T-helper 2 cell treated with Interferon-gamma antibody and Interleukin-4, amounts not matched to agents 100 ng/mL and 5 ng/mL, for 36 hours (primary cell): ENCODE results near the gene RUVBL2. TPM values are rescaled to one million over a fixed set of nuclear protein-coding genes. Genes with fewer than 3 reads are reported as not detected.

Experiments used
- intact Hi-C: fragments of 100-400 bp; cut with micrococcal nuclease; formaldehyde crosslinking; loops from one replicate; pipeline ENCODE4 v1.15.1; 2023
- total RNA-seq: library from RNA; stranded (reverse); gene quantifications from 2 replicates; pipeline ENCODE4 v1.2.3, GENCODE V29; 2022

The RUVBL2 gene
- total RNA-seq, 1 donor from 2014 or later = 108 TPM

DNA sequence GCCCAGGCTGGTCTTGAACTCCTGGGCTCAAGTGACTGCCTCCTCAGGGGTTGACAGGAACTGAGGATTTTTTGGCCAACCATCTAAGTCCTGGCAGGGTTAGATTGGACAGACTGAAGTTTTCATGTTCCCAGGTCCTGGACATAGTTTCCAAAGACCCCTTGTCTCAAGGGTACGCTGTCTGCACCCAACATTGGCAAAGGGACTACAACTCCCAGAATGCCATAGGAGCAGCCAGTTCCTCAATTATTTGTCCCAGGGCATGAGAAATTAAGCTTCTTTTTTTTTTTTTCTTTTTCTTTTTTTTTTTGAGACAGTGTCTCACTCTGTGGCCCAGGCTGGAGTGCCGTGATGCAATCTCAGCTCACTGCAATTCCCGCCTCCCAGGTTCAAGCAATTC, 7.5 kb upstream of the RUVBL2 start:
- intact Hi-C loops = no loop called here

GRCh38 chr19:48987323-48987722, 6.4 kb upstream of the RUVBL2 start:
- intact Hi-C loops = no loop called here

DNA sequence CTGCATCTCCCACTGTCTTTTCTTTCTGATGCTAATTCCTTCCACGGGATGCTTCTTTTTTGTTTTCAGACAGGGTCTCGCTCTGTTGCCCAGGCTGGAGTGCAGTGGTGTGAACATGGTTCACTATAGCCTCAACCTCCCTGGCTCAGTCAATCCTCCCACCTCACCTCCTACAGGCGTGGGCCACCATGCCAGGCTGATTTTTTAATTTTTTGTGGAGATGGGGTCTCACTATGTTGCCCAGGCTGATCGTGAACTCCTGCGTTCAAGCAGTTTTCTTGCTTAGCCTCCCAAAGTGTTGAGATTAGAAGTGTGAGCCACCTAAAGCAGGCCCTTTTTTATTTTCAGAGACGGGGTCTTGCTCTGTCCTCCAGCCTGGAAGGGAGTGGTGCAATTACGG, 5.4 kb upstream of the RUVBL2 start:
- intact Hi-C loops = no loop called here

GRCh38 chr19:48988860-48989259, 4.8 kb upstream of the RUVBL2 start:
- intact Hi-C loops = no loop called here

DNA sequence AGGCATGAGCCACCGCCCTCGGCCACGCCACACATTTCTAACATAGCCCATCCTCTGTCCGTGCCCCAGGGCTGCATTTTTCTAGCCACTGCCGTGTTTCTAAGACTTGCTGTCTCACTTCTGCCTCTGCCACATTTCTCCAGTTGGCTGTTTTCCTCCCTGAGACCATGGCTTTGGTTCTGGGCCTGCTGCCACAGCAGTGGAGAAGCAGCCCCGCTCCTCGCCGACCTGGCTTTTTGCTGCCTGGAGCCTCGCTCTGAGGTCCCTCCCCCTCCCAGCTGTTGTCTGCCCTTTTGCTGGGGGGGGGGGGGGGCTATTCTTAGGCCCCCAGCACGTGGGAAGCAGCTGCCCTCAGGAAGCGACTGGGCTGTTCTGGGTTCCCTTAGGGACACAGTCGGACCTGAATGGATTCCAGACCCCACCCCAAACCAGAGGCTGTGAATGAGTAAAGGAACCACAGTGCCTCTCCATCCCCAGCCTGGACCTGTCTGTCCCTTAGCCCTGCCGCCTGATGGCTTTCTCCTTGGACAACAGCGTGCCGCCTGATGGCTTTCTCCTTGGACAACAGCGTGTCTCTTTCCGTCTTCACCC, 3.9 kb upstream of the RUVBL2 start:
- intact Hi-C loops = loop anchor here (10.0 kb wide), 2 partner anchors 155 to 485 kb away; partner anchors contain the start of gene FLT3LG

- intact Hi-C loops = loop anchor here (10.0 kb wide), 2 partner anchors 154 to 484 kb away; partner anchors contain the start of gene FLT3LG
Observed at GRCh38 chr19:48990400-48990799, 3.3 kb upstream of the RUVBL2 start.

- intact Hi-C loops = loop anchor here (10.0 kb wide), 2 partner anchors 154 to 484 kb away; partner anchors contain the start of gene FLT3LG
Observed at GRCh38 chr19:48991011-48991609, 2.6 kb upstream of the RUVBL2 start.

GRCh38 chr19:48991873-48992580, 1.7 kb upstream of the RUVBL2 start:
- intact Hi-C loops = loop anchor here (2.0 to 10.0 kb wide), 3 partner anchors 127 to 483 kb away; partner anchors contain the start of genes C19orf73, FLT3LG and PPFIA3

DNA sequence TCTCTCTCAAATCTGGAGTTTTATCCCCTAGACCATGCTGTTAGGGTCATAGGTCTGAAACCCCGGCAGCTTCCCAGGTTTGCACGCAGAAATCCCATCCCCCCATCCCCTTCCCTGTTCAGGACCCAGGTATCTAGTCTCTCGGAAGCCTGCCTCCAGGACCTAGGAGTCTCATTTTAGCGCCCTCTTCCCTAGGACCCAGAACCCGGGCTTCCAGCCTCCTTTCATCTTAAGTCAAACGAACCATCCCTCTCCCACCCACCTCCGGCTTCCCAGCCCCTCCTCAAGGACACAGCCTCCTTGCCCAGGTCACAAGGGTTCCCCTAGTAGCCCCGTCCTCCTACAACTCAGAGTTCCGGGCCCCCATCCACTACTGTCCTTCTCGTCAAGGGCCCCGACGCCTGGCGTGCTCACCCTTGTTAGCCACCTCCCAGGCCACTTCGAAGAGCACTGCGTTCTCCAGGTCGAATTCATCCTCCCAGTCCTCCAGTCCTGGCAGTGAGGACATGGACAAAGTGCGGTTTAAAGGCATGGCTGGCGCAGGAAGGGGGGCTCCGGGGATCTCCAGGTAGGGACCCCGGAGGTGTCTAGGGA, 1.0 kb upstream of the RUVBL2 start:
- intact Hi-C loops = loop anchor here (1.0 to 10.0 kb wide), 6 partner anchors 27 to 482 kb away; partner anchors contain the start of genes C19orf73, FLT3LG, FTL and PPFIA3

DNA sequence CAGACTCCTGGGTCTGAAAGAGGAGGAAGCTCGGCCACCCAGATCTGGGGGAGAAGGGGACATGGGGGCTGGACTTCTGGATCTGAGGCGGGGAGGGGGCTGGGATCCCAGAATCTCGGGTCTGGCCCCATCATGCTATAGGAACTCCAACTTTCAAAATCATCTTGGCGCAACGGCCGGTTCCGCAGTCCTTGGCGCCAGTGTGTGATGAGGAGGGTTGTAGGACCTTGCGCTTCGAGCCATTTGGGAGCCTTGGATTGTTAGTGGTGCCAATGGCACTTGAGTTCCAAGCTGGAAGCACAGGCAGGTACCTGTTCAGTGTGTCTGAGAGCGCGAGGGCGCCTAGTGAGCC, 324 bp downstream of the RUVBL2 start:
- intact Hi-C loops = loop anchor here (10.0 kb wide), 2 partner anchors 151 to 481 kb away; partner anchors contain the start of gene FLT3LG

DNA sequence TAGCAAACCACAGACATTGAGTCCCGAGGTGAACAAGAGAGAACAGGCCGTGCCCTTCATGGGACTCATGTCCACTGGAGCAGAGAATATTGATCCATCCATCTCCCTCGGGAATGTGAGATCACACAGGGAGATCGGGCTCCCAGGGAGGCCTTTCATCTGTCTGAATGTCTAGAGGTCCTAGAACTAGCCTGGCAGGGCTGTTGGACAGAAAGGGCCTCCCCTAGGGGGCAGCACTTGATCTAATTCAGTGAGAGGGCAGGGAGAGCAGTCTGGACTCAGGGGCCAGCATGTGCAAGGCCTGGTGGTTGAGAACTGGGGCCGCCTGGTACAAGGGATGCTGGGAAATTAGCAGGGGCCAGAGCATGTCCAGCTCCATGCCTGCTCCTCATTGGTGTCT, 4.3 kb downstream of the RUVBL2 start:
- intact Hi-C loops = loop anchor here (10.0 kb wide), 2 partner anchors 147 to 477 kb away; partner anchors contain the start of gene FLT3LG

DNA sequence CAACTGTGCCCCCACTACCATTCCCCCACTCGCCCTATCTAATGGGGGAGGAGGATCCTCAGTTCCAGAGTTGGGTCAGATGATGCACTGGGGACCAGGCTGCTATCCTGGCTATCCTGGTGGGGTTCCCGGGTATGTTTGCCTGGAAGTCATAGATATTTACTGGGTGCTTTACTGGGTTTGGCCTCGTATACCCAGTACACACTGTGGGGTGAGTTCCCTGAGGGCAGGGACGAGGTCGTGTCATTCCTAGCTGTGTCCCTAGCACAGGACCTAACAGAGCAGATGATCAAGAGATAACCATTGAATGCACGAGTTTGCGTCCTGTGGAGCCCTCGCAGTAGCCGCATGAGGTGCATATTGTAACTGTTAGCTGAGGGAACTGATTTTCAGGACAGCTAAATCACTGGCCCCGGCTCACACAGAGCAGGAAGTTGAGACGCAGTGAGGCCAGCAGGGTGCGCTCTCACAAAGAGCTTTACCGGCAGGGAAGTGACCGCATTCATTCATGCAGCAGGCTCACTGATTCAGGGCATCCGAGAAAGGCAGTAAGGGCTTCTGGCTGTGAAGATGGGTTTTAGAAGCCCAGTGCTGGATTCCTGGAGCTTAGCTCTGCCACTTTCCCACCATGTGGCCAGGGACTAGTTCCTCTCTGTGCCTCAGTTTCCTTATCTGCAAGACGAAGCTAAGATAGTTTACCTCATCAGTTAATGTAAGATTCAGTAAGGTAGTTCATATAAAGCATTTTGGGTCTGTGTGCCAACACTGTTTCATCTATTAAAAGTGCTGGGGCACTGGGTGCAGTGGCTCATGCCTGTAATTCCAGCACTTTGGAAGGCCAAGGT, 6.0 kb downstream of the RUVBL2 start:
- intact Hi-C loops = loop anchor here (10.0 kb wide), 2 partner anchors 145 to 475 kb away; partner anchors contain the start of gene FLT3LG

- intact Hi-C loops = no loop called here
Observed at GRCh38 chr19:49004133-49004532, 10.4 kb downstream of the RUVBL2 start.

DNA sequence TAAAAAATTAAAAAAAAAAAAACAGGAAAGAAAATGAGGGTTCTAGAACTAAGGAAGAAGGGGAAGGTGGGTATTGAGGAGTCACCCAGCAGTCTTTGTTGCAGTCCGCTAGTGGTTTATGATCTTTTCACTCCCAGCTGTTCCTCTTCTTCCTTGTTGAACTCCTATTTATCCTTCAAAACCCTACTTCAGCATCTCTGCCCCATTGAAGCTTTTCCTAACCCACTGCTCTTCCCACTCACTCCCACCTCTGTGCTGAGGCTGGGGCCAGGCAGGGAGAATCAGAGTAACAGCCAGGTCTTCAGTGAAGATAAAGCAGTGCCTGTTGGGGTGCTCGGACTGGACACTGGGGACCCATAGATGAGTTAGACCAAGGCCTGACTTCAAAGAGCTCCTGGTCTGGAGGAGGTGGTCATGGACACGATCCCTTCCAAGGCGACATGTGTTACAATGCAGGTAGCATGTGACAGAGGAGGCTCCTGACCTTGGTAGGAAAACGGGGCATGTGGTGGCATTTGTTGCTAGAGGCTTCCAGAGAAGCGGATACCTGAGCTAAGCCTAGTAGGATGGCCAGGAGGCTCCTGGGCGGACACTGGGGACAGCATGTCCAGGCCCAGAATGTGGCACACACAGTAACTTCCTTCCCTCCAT, 11.4 kb downstream of the RUVBL2 start:
- intact Hi-C loops = no loop called here

- intact Hi-C loops = no loop called here
Observed at GRCh38 chr19:49006905-49007304, 13.2 kb downstream of the RUVBL2 start.

- intact Hi-C loops = no loop called here
Observed at GRCh38 chr19:49009828-49010227, 16.1 kb downstream of the RUVBL2 start.

DNA sequence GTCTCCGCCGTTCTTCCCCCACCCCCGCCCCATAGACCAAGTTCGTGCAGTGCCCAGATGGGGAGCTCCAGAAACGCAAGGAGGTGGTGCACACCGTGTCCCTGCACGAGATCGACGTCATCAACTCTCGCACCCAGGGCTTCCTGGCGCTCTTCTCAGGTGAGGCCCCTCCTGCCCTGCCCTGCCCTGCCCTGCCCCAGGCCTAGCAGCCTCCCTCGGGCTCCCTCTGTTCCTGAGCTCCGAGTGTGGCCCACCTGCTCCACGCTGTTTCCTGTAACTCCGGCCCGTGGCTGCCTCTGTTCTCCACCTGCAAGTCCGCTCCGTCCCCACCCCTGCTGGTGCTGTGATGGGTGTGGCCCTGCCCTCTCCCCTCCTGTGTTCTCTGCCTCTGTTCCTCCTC, 16.8 kb downstream of the RUVBL2 start:
- intact Hi-C loops = no loop called here

GRCh38 chr19:49011194-49011593, 17.5 kb downstream of the RUVBL2 start:
- intact Hi-C loops = no loop called here

DNA sequence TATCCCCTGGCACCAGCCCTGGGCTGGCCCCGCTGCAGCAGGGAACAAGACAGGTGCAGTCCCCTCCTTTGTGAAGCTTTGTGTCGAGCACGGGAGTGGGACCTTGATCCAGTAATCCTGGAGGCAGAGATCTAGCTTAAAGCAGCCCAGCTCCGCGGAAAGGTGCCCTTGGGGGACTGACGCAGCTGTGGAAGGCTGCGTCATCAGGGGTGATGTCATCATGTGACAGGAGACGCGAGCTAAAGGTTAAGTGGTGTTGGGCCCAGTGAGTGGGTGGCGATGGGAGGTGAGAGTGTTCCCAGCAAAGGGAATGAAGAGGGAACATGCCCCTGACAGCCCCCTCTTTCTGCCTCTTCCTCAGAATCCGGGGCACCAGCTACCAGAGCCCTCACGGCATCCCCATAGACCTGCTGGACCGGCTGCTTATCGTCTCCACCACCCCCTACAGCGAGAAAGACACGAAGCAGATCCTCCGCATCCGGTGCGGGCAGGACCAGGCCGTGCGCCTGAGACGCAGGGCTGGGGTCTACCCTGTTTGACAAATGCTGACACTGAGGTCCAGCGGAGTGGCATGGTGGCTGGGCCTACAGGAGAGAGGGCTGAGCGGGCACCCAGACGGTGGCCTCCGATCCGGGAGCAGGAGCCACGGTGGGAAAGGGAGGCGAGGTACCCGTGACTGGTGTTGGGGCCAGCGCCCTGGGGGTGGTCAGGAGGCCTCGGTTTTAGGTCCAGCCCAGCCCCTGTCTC, 20.6 kb downstream of the RUVBL2 start:
- intact Hi-C loops = no loop called here

GRCh38 chr19:49014870-49015255, 21.2 kb downstream of the RUVBL2 start:
- intact Hi-C loops = no loop called here
